CD4-positive, alpha-beta memory T cell (primary cell): ENCODE measurements around the gene KRI1. TPM values are rescaled to one million over a fixed set of nuclear protein-coding genes. Genes with fewer than 3 reads are reported as not detected.

ENCODE experiments used
- CTCF ChIA-PET: fragments of 350-600 bp; sonication (Branson Sonifier 250); formaldehyde crosslinking; loops from one replicate; lab custom pipeline; 2021; ENCODE audit warnings: inconsistent platforms; ENCODE audit not compliant: partially characterized antibody; lab: Charles Lee
- POLR2A ChIA-PET: fragments of 350-600 bp; sonication (Branson Sonifier 250); formaldehyde crosslinking; loops from one replicate; lab custom pipeline; 2021; ENCODE audit not compliant: partially characterized antibody; lab: Charles Lee
- DNase-seq, 5 donors: peaks; one replicate each; pipeline versions ENCODE4 v3.0.0 to v3.0.0-alpha.2; 2020 to 2022; ENCODE audit warnings: mixed read lengths in 1 of 5
- H3K27ac ChIP-seq: one replicate; pipeline ENCODE4 v1.7.0; 2013; ENCODE audit warnings: low read depth, low read length
- H3K27me3 ChIP-seq: 2 replicates; pipeline ENCODE4 v1.7.0; 2013; ENCODE audit warnings: mild to moderate bottlenecking, low read length, moderate library complexity; ENCODE audit not compliant: insufficient read depth
- H3K36me3 ChIP-seq: 2 replicates; pipeline ENCODE4 v1.7.0; 2013; ENCODE audit warnings: mild to moderate bottlenecking, low read length, moderate library complexity; ENCODE audit not compliant: insufficient read depth
- H3K4me1 ChIP-seq: 2 replicates; pipeline ENCODE4 v1.7.0; 2013; ENCODE audit warnings: mild to moderate bottlenecking, low read length, moderate library complexity; ENCODE audit not compliant: insufficient read depth
- H3K4me3 ChIP-seq, 2 donors: one replicate each; pipeline ENCODE4 v1.7.0; 2013; ENCODE audit warnings: low read length in 2 of 2, mild to moderate bottlenecking in 1 of 2
- H3K9me3 ChIP-seq, 2 donors: one replicate each; pipeline ENCODE4 v1.7.0; 2013; ENCODE audit warnings: low read length in 2 of 2, control low read depth in 1 of 2; ENCODE audit not compliant: control insufficient read depth in 1 of 2
- H3K27ac Mint-ChIP-seq, 7 donors: one replicate each; pipeline ENCODE4 v1.8.0; 2020 to 2021; ENCODE audit warnings: mixed read lengths in 7 of 7, mild to moderate bottlenecking in 6 of 7, inconsistent platforms in 3 of 7, moderate library complexity in 3 of 7
- H3K27me3 Mint-ChIP-seq, 2 donors: one replicate each; pipeline ENCODE4 v1.8.0; 2020 to 2021; ENCODE audit warnings: mixed read lengths in 2 of 2
- H3K36me3 Mint-ChIP-seq, 2 donors: one replicate each; pipeline ENCODE4 v1.8.0; 2020 to 2021; ENCODE audit warnings: mixed read lengths in 2 of 2, inconsistent platforms in 1 of 2, mild to moderate bottlenecking in 1 of 2
- H3K4me1 Mint-ChIP-seq, 4 donors: one replicate each; pipeline ENCODE4 v1.8.0; 2020 to 2021; ENCODE audit warnings: mixed read lengths in 4 of 4, mild to moderate bottlenecking in 1 of 4
- H3K4me3 Mint-ChIP-seq, 8 donors: one replicate each; pipeline ENCODE4 v1.8.0; 2020 to 2021; ENCODE audit warnings: mixed read lengths in 8 of 8, mild to moderate bottlenecking in 7 of 8, moderate library complexity in 6 of 8, inconsistent platforms in 3 of 8
- H3K9me3 Mint-ChIP-seq, 8 donors: one replicate each; pipeline ENCODE4 v1.8.0; 2020 to 2021; ENCODE audit warnings: mixed read lengths in 8 of 8, mild to moderate bottlenecking in 5 of 8, inconsistent platforms in 3 of 8, moderate library complexity in 1 of 8
- intact Hi-C: fragments of 100-400 bp; cut with micrococcal nuclease; formaldehyde crosslinking; loops from one replicate; pipeline ENCODE4 v1.15.1; 2023
- microRNA-seq: library from miRNA; unstranded; fragments of <30 nt; microRNA quantifications from one replicate; pipeline ENCODE4 v1.2.0, GENCODE V29; 2021; ENCODE audit warnings: borderline replicate concordance, borderline number of aligned reads, borderline microRNAs expressed, mixed read lengths
- polyA plus RNA-seq, 2 donors: library from polyadenylated mRNA; unstranded; fragments of 300-500 nt; fragmentation: Illumina TruSeq; gene quantifications; one replicate each; pipeline ENCODE4 v1.2.3, GENCODE V29; 2021
- total RNA-seq, 2 experiments: library from RNA; stranded (reverse); gene quantifications; one replicate each; pipeline ENCODE4 v1.2.3, GENCODE V29; 2021

The KRI1 gene
- total and polyA plus RNA-seq, 4 experiments from 2014 or later = 3.2 to 73.0 (median 54.5) TPM

GRCh38 chr19:10508036-10508435 is 57.8 kb downstream of the KRI1 start:
- Histone ChIP-seq H3K4me1 (peaks cover 28% of the 10 kb centered on the region), H3K36me3 (no peaks in the 10 kb centered on the region), H3K27me3 (peaks cover 1% of the 10 kb centered on the region), H3K4me3 (no peak overlapping the region), H3K9me3 (no peaks in the 10 kb centered on the region), H3K27ac (no peak overlapping the region)
- Mint-ChIP-seq H3K9me3 (peaks cover 0 to 1% (median 0%) of the 10 kb centered on the region in 8 donors), H3K36me3 (peaks cover 0 to 3% of the 10 kb centered on the region in 2 donors), H3K27me3 (peaks cover 2% of the 10 kb centered on the region in 2 donors), H3K4me1 (peaks cover 11 to 33% (median 19%) of the 10 kb centered on the region in 4 donors), H3K27ac (no peak overlapping the region), H3K4me3 (no peak overlapping the region)
- intact Hi-C loops = loop anchor here (10.0 kb wide), 1 partner anchor 197 kb away; the partner anchor contains the start of gene QTRT1
- ChIA-PET POLR2A (interaction anchor here (0.6 to 1.3 kb wide), 2 partner anchors 60 to 95 kb away, joined by 3 to 4 read pairs; no protein-coding TSS in a partner anchor), CTCF (interaction anchor here (0.6 to 3.2 kb wide), 19 partner anchors 8 to 694 kb away, joined by 3 to 15 read pairs (median 3); partner anchors contain the start of gene QTRT1)
- no peak for DNase-seq

GRCh38 chr19:10505583-10506229 is 60.1 kb downstream of the KRI1 start:
- POLR2A ChIA-PET = interaction anchor here (0.5 to 1.5 kb wide), 3 partner anchors 53 to 62 kb away, joined by 3 to 10 read pairs (median 4); partner anchors contain the start of gene KRI1
- H3K36me3 ChIP-seq = no peaks in the 10 kb centered on the region
- no peak overlapping the region for H3K4me3 ChIP-seq
- no peaks in the 10 kb centered on the region for H3K27me3 ChIP-seq
- Mint-ChIP-seq H3K4me1 (peaks cover 15 to 43% (median 27%) of the 10 kb centered on the region in 4 donors), H3K9me3 (peaks cover 0 to 1% (median 0%) of the 10 kb centered on the region in 8 donors), H3K36me3 (peaks cover 0 to 5% of the 10 kb centered on the region in 2 donors), H3K27ac (peak overlapping the region; percentile 42 to 84 (median 73)), H3K27me3 (no peaks in the 10 kb centered on the region), H3K4me3 (peak overlapping the region in 6 of 8 donors; percentile 26 to 80 (median 66))
- no peaks in the 10 kb centered on the region for H3K9me3 ChIP-seq
- no peak overlapping the region for H3K27ac ChIP-seq
- CTCF ChIA-PET = interaction anchor here (0.7 to 3.2 kb wide), 10 partner anchors 9 to 139 kb away, joined by 3 to 12 read pairs (median 4); no protein-coding TSS in a partner anchor
- intact Hi-C loops = loop anchor here (1.0 to 10.0 kb wide), 4 partner anchors 37 to 199 kb away; partner anchors contain the start of genes ATG4D and QTRT1
- DNase-seq = peak; percentile 74 to 81 (median 78)
- peaks cover 41% of the 10 kb centered on the region for H3K4me1 ChIP-seq

Small RNA genes within 50 kb of the gene (microRNA-seq; reads per million reads assigned to microRNA genes)
- gene MIR1238 = not detected

Other genes starting within 250 kb of the KRI1 start
- 10 to 100 TPM; 10.7 to 11.3 TPM for gene FDX2, start 250.0 kb downstream of the KRI1 start, total RNA-seq
- 10 to 100 TPM; 10.6 to 13.6 TPM for gene FDX2, start 250.0 kb downstream of the KRI1 start, polyA plus RNA-seq
- 10 to 100 TPM; 46.1 to 56.1 TPM for gene RAVER1, start 232.5 kb downstream of the KRI1 start, total RNA-seq
- gene RAVER1, start 232.5 kb downstream of the KRI1 start, polyA plus RNA-seq = 10 to 100 TPM in 1 of 2 donors, 1 to 10 TPM in 1; 6.8 to 28.4 TPM
- gene ICAM3, start 226.4 kb downstream of the KRI1 start, total RNA-seq = 100 to 1,000 TPM; 191 to 193 TPM
- 100 to 1,000 TPM; 240 to 287 TPM for gene ICAM3, start 226.4 kb downstream of the KRI1 start, polyA plus RNA-seq
- gene TYK2, start 185.4 kb downstream of the KRI1 start, total RNA-seq = 100 to 1,000 TPM; 297 to 314 TPM
- 10 to 100 TPM; 33.3 to 77.2 TPM for gene TYK2, start 185.4 kb downstream of the KRI1 start, polyA plus RNA-seq
- 100 to 1,000 TPM; 180 to 185 TPM for gene CDC37, start 162.5 kb downstream of the KRI1 start, total RNA-seq
- 10 to 100 TPM; 51.8 to 87.1 TPM for gene CDC37, start 162.5 kb downstream of the KRI1 start, polyA plus RNA-seq
- gene PDE4A, start 145.5 kb downstream of the KRI1 start, total RNA-seq = 1 to 10 TPM; 2.5 to 3.3 TPM
- 1 to 10 TPM in 1 of 2 donors, under 1 TPM in 1; 0.81 to 5.6 TPM for gene PDE4A, start 145.5 kb downstream of the KRI1 start, polyA plus RNA-seq
- gene KEAP1, start 62.7 kb downstream of the KRI1 start, total RNA-seq = 10 to 100 TPM; 49.2 to 60.1 TPM
- gene KEAP1, start 62.7 kb downstream of the KRI1 start, polyA plus RNA-seq = 10 to 100 TPM; 35.7 to 55.0 TPM
- 1 to 10 TPM; 1.6 to 1.9 TPM for gene S1PR5, start 48.6 kb downstream of the KRI1 start, total RNA-seq
- 1 to 10 TPM; 1.3 to 3.1 TPM for gene S1PR5, start 48.6 kb downstream of the KRI1 start, polyA plus RNA-seq
- 10 to 100 TPM; 51.5 to 58.6 TPM for gene ATG4D, start 22.1 kb downstream of the KRI1 start, total RNA-seq
- 10 to 100 TPM in 1 of 2 donors, 1 to 10 TPM in 1; 9.3 to 22.1 TPM for gene ATG4D, start 22.1 kb downstream of the KRI1 start, polyA plus RNA-seq
- gene CDKN2D, start 3.0 kb upstream of the KRI1 start, total RNA-seq = 10 to 100 TPM; 25.6 to 29.2 TPM
- 100 to 1,000 TPM; 130 to 159 TPM for gene CDKN2D, start 3.0 kb upstream of the KRI1 start, polyA plus RNA-seq
- not detected for gene AP1M2, start 21.3 kb upstream of the KRI1 start, total RNA-seq
- not detected for gene AP1M2, start 21.3 kb upstream of the KRI1 start, polyA plus RNA-seq
- gene SLC44A2, start 59.5 kb upstream of the KRI1 start, total RNA-seq = 100 to 1,000 TPM; 203 to 204 TPM
- gene SLC44A2, start 59.5 kb upstream of the KRI1 start, polyA plus RNA-seq = 100 to 1,000 TPM; 195 to 284 TPM
- 100 to 1,000 TPM; 291 to 302 TPM for gene ILF3, start 88.3 kb upstream of the KRI1 start, total RNA-seq
- 100 to 1,000 TPM in 1 of 2 donors, 10 to 100 TPM in 1; 36.2 to 103 TPM for gene ILF3, start 88.3 kb upstream of the KRI1 start, polyA plus RNA-seq
- gene QTRT1, start 135.4 kb upstream of the KRI1 start, total RNA-seq = 10 to 100 TPM; 36.2 to 39.9 TPM
- 10 to 100 TPM; 40.3 to 66.0 TPM for gene QTRT1, start 135.4 kb upstream of the KRI1 start, polyA plus RNA-seq
- gene DNM2, start 152.1 kb upstream of the KRI1 start, total RNA-seq = 100 to 1,000 TPM; 245 to 272 TPM
- gene DNM2, start 152.1 kb upstream of the KRI1 start, polyA plus RNA-seq = 100 to 1,000 TPM in 1 of 2 donors, 10 to 100 TPM in 1; 46.3 to 103 TPM